Type B pancreatic cell (in vitro differentiated cells): ENCODE measurements around the gene PITPNB. TPM values are rescaled to one million over a fixed set of nuclear protein-coding genes. Genes with fewer than 3 reads are reported as not detected.

Experiments
- DNase-seq: peaks from one replicate; pipeline ENCODE4 v3.0.0; 2021; ENCODE audit warnings: mixed read lengths; ENCODE audit not compliant: unreplicated experiment; ENCODE audit errors: extremely low spot score
- H3K27ac Mint-ChIP-seq: 2 replicates; pipeline ENCODE4 v1.8.0; 2021; ENCODE audit warnings: mild to moderate bottlenecking, mixed read lengths
- H3K27me3 Mint-ChIP-seq: 2 replicates; pipeline ENCODE4 v1.8.0; 2021; ENCODE audit warnings: mixed read lengths
- H3K36me3 Mint-ChIP-seq: 2 replicates; pipeline ENCODE4 v1.8.0; 2021; ENCODE audit warnings: mixed read lengths
- H3K4me1 Mint-ChIP-seq: one replicate; pipeline ENCODE4 v1.8.0; 2021; ENCODE audit warnings: mixed read lengths; ENCODE audit not compliant: unreplicated experiment
- H3K4me3 Mint-ChIP-seq: 2 replicates; pipeline ENCODE4 v1.8.0; 2021; ENCODE audit warnings: mild to moderate bottlenecking, mixed read lengths
- H3K9me3 Mint-ChIP-seq: 2 replicates; pipeline ENCODE4 v1.8.0; 2021; ENCODE audit warnings: mixed read lengths
- total RNA-seq: library from RNA; stranded (reverse); gene quantifications from 2 replicates; pipeline ENCODE4 v1.2.1, GENCODE V29; 2021; ENCODE audit warnings: low replicate concordance
- TF ChIP-seq, protein P1 (sequence below): fragments of 200-600 bp; sonication (generic); conservative IDR thresholded peaks from 2 replicates; pipeline ENCODE4 v1.5.0; 2021; ENCODE audit warnings: antibody characterized with exemption, mild to moderate bottlenecking

PITPNB gene
- total RNA-seq, 1 donor from 2014 or later = 73.2 TPM

DNA sequence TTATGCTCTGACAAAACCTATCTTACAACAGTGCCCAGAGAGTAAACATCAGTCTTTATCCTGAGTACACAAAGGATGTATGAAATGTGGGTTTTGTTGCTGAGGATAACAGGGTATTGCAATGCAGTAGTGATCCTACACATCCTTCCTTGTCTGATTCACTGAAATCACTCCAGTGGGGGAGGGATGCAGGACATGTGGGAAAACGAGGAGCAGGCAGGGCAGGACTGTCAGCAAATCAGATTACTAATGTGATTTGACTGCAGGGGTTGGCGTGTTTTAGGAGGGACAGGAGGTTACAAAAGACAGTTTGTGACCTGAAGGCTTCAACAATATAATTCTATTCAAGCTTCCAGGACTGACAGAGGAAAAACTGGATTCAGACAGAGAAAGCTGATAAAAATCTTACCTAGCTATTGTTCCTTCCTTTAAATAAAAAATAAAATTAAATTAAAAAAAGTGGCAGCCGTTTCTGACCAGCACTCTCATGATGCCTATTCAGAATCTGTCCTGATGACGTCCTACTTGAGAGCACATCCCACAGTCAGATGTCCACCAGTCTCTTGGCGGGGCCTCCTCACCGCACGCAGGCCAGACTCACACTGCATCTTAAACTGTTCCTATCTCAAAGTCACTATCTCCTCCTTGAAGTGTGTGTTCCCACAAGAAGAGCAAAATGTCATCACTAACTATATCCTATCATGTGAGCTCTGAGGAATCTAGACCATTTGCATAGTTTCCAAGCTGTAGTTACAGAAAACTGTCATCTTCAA lies 66.9 kb downstream of the PITPNB start:
- no peak for DNase-seq
- TF ChIP-seq, protein P1, sequence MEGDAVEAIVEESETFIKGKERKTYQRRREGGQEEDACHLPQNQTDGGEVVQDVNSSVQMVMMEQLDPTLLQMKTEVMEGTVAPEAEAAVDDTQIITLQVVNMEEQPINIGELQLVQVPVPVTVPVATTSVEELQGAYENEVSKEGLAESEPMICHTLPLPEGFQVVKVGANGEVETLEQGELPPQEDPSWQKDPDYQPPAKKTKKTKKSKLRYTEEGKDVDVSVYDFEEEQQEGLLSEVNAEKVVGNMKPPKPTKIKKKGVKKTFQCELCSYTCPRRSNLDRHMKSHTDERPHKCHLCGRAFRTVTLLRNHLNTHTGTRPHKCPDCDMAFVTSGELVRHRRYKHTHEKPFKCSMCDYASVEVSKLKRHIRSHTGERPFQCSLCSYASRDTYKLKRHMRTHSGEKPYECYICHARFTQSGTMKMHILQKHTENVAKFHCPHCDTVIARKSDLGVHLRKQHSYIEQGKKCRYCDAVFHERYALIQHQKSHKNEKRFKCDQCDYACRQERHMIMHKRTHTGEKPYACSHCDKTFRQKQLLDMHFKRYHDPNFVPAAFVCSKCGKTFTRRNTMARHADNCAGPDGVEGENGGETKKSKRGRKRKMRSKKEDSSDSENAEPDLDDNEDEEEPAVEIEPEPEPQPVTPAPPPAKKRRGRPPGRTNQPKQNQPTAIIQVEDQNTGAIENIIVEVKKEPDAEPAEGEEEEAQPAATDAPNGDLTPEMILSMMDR = no peak
- Mint-ChIP-seq H3K27ac (no peak overlapping the region), H3K9me3 (no peaks in the 10 kb centered on the region), H3K36me3 (peaks cover 37% of the 10 kb centered on the region), H3K27me3 (no peaks in the 10 kb centered on the region), H3K4me3 (no peak overlapping the region), H3K4me1 (peaks cover 52% of the 10 kb centered on the region)

- Mint-ChIP-seq H3K27me3 (no peaks in the 10 kb centered on the region), H3K27ac (peak overlapping the region; percentile 52), H3K36me3 (peaks cover 31% of the 10 kb centered on the region), H3K4me3 (no peak overlapping the region), H3K9me3 (no peaks in the 10 kb centered on the region), H3K4me1 (peaks cover 68% of the 10 kb centered on the region)
- DNase-seq = no peak
- TF ChIP-seq, protein P1 = no peak
Measured at GRCh38 chr22:27850000-27850521, 69.0 kb downstream of the PITPNB start.

- TF ChIP-seq, protein P1 = no peak
- H3K36me3 Mint-ChIP-seq = peaks cover 26% of the 10 kb centered on the region
- H3K4me1 Mint-ChIP-seq = peaks cover 69% of the 10 kb centered on the region
- no peak overlapping the region for H3K27ac Mint-ChIP-seq
- no peak overlapping the region for H3K4me3 Mint-ChIP-seq
- no peaks in the 10 kb centered on the region for H3K9me3 Mint-ChIP-seq
- H3K27me3 Mint-ChIP-seq = no peaks in the 10 kb centered on the region
- no peak for DNase-seq
Measured at GRCh38 chr22:27848005-27848404, 71.1 kb downstream of the PITPNB start.

GRCh38 chr22:27846910-27847309 lies 72.1 kb downstream of the PITPNB start:
- H3K9me3 Mint-ChIP-seq = no peaks in the 10 kb centered on the region
- H3K4me3 Mint-ChIP-seq = no peak overlapping the region
- peaks cover 73% of the 10 kb centered on the region for H3K4me1 Mint-ChIP-seq
- TF ChIP-seq, protein P1 = no peak
- H3K27ac Mint-ChIP-seq = no peak overlapping the region
- peaks cover 22% of the 10 kb centered on the region for H3K36me3 Mint-ChIP-seq
- H3K27me3 Mint-ChIP-seq = no peaks in the 10 kb centered on the region
- DNase-seq = no peak

DNA sequence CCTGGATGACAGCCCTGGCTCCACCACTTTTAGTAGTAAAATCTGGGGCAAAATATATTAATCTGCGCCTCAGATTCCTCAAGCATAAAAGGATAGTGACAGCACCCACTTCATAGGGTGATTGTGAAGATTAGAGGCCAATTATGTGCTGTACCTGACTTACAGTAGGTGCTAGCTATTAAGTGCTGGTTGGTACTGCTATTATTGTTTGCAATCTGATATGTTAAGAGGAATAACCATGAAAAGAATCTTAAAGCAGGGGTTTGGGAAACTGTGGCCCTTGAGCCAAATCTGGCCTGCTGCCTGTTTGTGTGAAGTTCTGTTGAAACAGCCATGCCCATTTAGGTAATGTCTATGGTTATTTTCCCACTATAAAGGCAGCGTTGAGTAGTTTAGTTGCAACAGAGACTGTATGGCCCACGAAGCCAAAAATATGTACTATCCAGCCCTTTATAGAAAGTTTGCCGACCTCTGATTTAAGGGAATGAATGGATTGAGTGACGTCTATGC lies 72.8 kb downstream of the PITPNB start:
- Mint-ChIP-seq H3K9me3 (no peaks in the 10 kb centered on the region), H3K4me1 (peaks cover 74% of the 10 kb centered on the region), H3K36me3 (peaks cover 22% of the 10 kb centered on the region), H3K27me3 (no peaks in the 10 kb centered on the region), H3K27ac (no peak overlapping the region), H3K4me3 (no peak overlapping the region)
- TF ChIP-seq, protein P1 = no peak
- DNase-seq = no peak
